ENCODE measurements around the gene ERF.

DNA sequence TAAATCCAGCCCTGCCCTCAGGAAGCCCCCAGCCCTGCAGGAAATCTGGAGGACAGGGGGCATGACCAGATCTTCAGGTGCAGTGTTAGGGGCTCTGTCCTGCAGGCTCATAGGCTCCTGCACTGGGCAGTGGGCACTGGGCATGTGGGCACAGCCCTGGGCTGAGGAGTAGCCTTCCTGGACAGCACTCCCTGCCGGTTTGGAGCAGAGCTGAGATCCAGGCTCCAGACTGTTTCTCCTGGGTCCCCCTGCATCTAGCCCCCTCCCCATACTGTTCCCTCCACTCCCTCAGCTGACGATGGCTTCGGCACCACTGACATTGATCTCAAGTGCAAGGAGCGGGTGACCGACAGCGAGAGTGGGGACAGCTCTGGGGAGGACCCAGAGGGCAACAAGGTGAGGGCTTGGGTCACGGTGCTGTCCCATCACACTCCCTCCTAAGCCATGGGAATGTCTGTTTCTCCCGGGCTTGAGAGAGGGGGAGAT is 34.7 kb upstream of the ERF start:
- TF ChIP-seq, protein P1, sequence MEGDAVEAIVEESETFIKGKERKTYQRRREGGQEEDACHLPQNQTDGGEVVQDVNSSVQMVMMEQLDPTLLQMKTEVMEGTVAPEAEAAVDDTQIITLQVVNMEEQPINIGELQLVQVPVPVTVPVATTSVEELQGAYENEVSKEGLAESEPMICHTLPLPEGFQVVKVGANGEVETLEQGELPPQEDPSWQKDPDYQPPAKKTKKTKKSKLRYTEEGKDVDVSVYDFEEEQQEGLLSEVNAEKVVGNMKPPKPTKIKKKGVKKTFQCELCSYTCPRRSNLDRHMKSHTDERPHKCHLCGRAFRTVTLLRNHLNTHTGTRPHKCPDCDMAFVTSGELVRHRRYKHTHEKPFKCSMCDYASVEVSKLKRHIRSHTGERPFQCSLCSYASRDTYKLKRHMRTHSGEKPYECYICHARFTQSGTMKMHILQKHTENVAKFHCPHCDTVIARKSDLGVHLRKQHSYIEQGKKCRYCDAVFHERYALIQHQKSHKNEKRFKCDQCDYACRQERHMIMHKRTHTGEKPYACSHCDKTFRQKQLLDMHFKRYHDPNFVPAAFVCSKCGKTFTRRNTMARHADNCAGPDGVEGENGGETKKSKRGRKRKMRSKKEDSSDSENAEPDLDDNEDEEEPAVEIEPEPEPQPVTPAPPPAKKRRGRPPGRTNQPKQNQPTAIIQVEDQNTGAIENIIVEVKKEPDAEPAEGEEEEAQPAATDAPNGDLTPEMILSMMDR (IDR thresholded peaks at IDR 0.05; ENCODE audit: poor library complexity), result no peak
- TF ChIP-seq EZH2 (IDR thresholded peaks at IDR 0.05; ENCODE audit: borderline replicate concordance), result no peak
